HepG2 (cell line): ENCODE results near the gene KCTD19. TPM values are rescaled to one million over a fixed set of nuclear protein-coding genes. Genes with fewer than 3 reads are reported as not detected.
A peak's percentile ranks its signal among the peaks of the same experiment; 100 is the strongest.

Experiments used
- CHD4 ChIP-seq: fragments of 200-600 bp; sonication (generic); IDR thresholded peaks from 2 replicates; pipeline ENCODE4 v1.7.0; 2017; ENCODE audit warnings: mild to moderate bottlenecking, low read length, borderline replicate concordance
- DR1 ChIP-seq: sonication (generic); formaldehyde crosslinking; IDR thresholded peaks from 2 replicates; pipeline ENCODE4 v1.8.0; 2021; ENCODE audit warnings: mild to moderate bottlenecking, missing genetic modification reagents, inconsistent platforms
- FOXA3 ChIP-seq: IDR thresholded peaks from 2 replicates; pipeline ENCODE4 v1.6.1; 2016; ENCODE audit warnings: missing genetic modification reagents, missing compliant biosample characterization
- KDM2A ChIP-seq: sonication (generic); formaldehyde crosslinking; IDR thresholded peaks from 2 replicates; pipeline ENCODE4 v1.4.0; 2020; ENCODE audit warnings: low read depth, missing genetic modification reagents, borderline replicate concordance
- KLF11 ChIP-seq: IDR thresholded peaks from 2 replicates; pipeline ENCODE4 v1.6.1; 2016; ENCODE audit warnings: missing compliant biosample characterization
- KLF12 ChIP-seq: sonication (generic); formaldehyde crosslinking; IDR thresholded peaks from 2 replicates; pipeline ENCODE4 v1.4.0; 2020; ENCODE audit warnings: missing genetic modification reagents, borderline replicate concordance
- MAFK ChIP-seq, 2 experiments: IDR thresholded peaks in 1 of 2; conservative IDR thresholded peaks in 1 of 2; 2 replicates each; pipeline ENCODE4 v1.6.1; 2011; ENCODE audit warnings: improper control_type of control experiment in 2 of 2, low read length in 2 of 2
- MBNL3 ChIP-seq: fragments of 250-450 bp; sonication (Bioruptor Pico); conservative IDR thresholded peaks from 2 replicates; pipeline ENCODE4 v1.8.0; 2022; ENCODE audit warnings: mild to moderate bottlenecking, inconsistent platforms
- MYNN ChIP-seq: sonication (generic); formaldehyde crosslinking; IDR thresholded peaks from 2 replicates; pipeline ENCODE4 v1.4.0; 2020; ENCODE audit warnings: mild to moderate bottlenecking, low read depth, missing genetic modification reagents
- SETDB1 ChIP-seq: sonication (generic); formaldehyde crosslinking; IDR thresholded peaks from 2 replicates; pipeline ENCODE4 v1.5.1; 2020; ENCODE audit warnings: missing genetic modification reagents, mild to moderate bottlenecking, borderline replicate concordance
- SMYD3 ChIP-seq: sonication (generic); formaldehyde crosslinking; IDR thresholded peaks from 2 replicates; pipeline ENCODE4 v1.8.1; 2023; ENCODE audit warnings: mild to moderate bottlenecking, missing genetic modification reagents
- THAP11 ChIP-seq: IDR thresholded peaks from 2 replicates; pipeline ENCODE4 v1.6.1; 2016; ENCODE audit warnings: missing biosample characterization, missing genetic modification reagents
- ZKSCAN8 ChIP-seq: IDR thresholded peaks from 2 replicates; pipeline ENCODE4 v1.6.1; 2016; ENCODE audit warnings: borderline replicate concordance, missing genetic modification reagents, missing compliant biosample characterization
- ZMAT3 ChIP-seq: sonication (generic); formaldehyde crosslinking; conservative IDR thresholded peaks from 2 replicates; pipeline ENCODE4 v1.7.0; 2021; ENCODE audit warnings: missing genetic modification reagents
- ZNF121 ChIP-seq: sonication (generic); formaldehyde crosslinking; IDR thresholded peaks from 2 replicates; pipeline ENCODE4 v1.5.0; 2020; ENCODE audit warnings: mild to moderate bottlenecking, missing genetic modification reagents
- ZNF160 ChIP-seq: sonication (generic); formaldehyde crosslinking; IDR thresholded peaks from 2 replicates; pipeline ENCODE4 v1.8.0; 2022; ENCODE audit warnings: mild to moderate bottlenecking, inconsistent platforms, missing genetic modification reagents
- ZNF251 ChIP-seq: sonication (generic); formaldehyde crosslinking; IDR thresholded peaks from 2 replicates; pipeline ENCODE4 v1.9.0; 2021; ENCODE audit warnings: mild to moderate bottlenecking, missing genetic modification reagents
- ZNF3 ChIP-seq: IDR thresholded peaks from 2 replicates; pipeline ENCODE4 v1.7.0; 2017; ENCODE audit warnings: inconsistent platforms
- ZNF33A ChIP-seq: sonication (generic); formaldehyde crosslinking; IDR thresholded peaks from 2 replicates; pipeline ENCODE4 v1.5.1; 2020; ENCODE audit warnings: missing genetic modification reagents, mild to moderate bottlenecking, moderate library complexity, borderline replicate concordance
- ZNF343 ChIP-seq: sonication (generic); formaldehyde crosslinking; IDR thresholded peaks from 2 replicates; pipeline ENCODE4 v1.4.0; 2020; ENCODE audit warnings: mild to moderate bottlenecking, missing genetic modification reagents
- ZNF577 ChIP-seq: sonication (generic); formaldehyde crosslinking; IDR thresholded peaks from 2 replicates; pipeline ENCODE4 v1.4.0; 2020; ENCODE audit warnings: mild to moderate bottlenecking, low read depth, missing genetic modification reagents, borderline replicate concordance
- ZNF652 ChIP-seq: IDR thresholded peaks from 2 replicates; pipeline ENCODE4 v1.6.1; 2016; ENCODE audit warnings: low read depth, borderline replicate concordance
- ZNF703 ChIP-seq: sonication (generic); formaldehyde crosslinking; IDR thresholded peaks from 2 replicates; pipeline ENCODE4 v1.5.1; 2020; ENCODE audit warnings: missing genetic modification reagents, mild to moderate bottlenecking, moderate library complexity, borderline replicate concordance
- ZNF749 ChIP-seq: sonication (generic); formaldehyde crosslinking; IDR thresholded peaks from 2 replicates; pipeline ENCODE4 v1.8.0; 2022; ENCODE audit warnings: mild to moderate bottlenecking, missing genetic modification reagents, moderate library complexity, borderline replicate concordance
- polyA plus RNA-seq, 8 experiments: library from polyadenylated mRNA; depleted of rRNA in 3 of 8; stranded (reverse) in 7 of 8; unstranded in 1 of 8; fragments of >200 nt; fragmentation: Illumina TruSeq in 4 of 8; extraction: Trizol in 4 of 8; gene quantifications; 2 replicates each; pipeline versions ENCODE4 v1.2.1 to v1.2.3, GENCODE V29; 2011 to 2016; ENCODE audit warnings: low read depth in 4 of 8, missing spikeins in 1 of 8, mixed read lengths in 1 of 8; ENCODE audit not compliant: insufficient read depth in 1 of 8
- total RNA-seq, 5 experiments: library from RNA; depleted of rRNA; stranded (reverse); fragments of >200 nt; fragmentation: Illumina TruSeq; extraction: Trizol; gene quantifications; 2 replicates each; pipeline ENCODE4 v1.2.3, GENCODE V29; 2016; ENCODE audit warnings: low read depth in 1 of 5
- TF ChIP-seq, protein P1 (sequence below): sonication (generic); formaldehyde crosslinking; conservative IDR thresholded peaks from 2 replicates; pipeline ENCODE4 v1.8.0; 2022; ENCODE audit warnings: low read depth, missing genetic modification reagents
- TF ChIP-seq, protein P2 (sequence below): sonication (generic); formaldehyde crosslinking; IDR thresholded peaks from 2 replicates; pipeline ENCODE4 v1.5.0; 2020; ENCODE audit warnings: missing genetic modification reagents
- TF ChIP-seq, protein P3 (sequence below): conservative IDR thresholded peaks from 2 replicates; pipeline ENCODE4 v1.6.1; 2018; ENCODE audit warnings: missing genetic modification reagents

Gene KCTD19
- total and polyA plus RNA-seq, 2 of the 13 experiments (the other 11 are each of a cell fraction or from before 2014, with no cell fraction given), result not detected

DNA sequence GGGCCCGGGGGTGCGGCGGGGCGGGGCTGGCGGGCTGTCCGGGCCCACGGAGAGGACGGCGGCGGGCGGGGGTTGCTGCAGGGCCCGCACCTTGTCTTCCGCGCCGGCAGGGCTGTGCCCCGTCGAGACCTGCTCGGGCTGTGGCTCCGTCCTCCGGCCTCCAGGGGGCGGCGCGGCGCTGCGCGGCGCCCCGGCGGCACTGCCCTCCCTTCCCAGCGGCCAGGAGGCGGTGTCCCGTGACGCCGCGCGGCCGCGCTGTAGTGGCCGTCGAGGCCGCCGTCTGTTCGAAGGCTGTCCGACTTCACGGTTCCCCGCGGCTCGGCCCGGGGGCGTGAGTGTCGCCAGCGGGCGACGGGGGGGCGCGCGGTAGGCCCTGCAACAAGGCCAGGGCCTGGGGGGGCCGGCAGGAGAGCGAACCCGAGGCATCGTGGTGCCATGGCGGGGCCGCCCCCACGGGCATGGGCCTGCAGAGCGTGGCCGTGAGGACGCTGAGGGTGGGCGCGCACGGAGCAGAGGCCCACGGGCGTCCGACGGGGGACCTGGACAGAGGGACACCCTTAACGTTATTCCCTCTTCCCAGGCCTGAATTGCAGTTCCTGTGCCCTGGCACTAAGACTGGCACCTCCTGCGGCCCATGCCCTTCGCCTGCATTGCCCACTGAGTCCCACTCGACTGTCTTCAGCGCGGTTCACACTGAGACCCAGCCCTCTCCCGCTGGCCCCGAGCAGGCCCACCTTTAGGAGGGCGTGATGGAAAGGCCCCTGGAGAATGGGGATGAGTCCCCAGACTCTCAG is 47.0 kb downstream of the KCTD19 start, which contains the start of gene PLEKHG4 (continued):
- TF ChIP-seq ZNF33A (CRISPR knock-in tag) (no peak), DR1 (no peak; the same call in 1 of the 2 replicates), MAFK (conservative IDR thresholded peaks at IDR 0.05 in 1 of 2, IDR thresholded peaks at IDR 0.05 in 1 of 2; ENCODE audit: low read length in 2 of 2) (no peak), MYNN (no peak), ZNF251 (CRISPR knock-in tag) (0 out of 2 replicates have a peak, but pooled peaks have one; percentile 23), KDM2A (CRISPR knock-in tag) (no peak; the same call in 1 of the 2 replicates), ZNF121 (peak; percentile 61; the same call in 1 of the 2 replicates), KLF11 (CRISPR knock-in tag) (no peak; the same call in 1 of the 2 replicates), ZNF160 (CRISPR knock-in tag) (no peak; the same call in 1 of the 2 replicates), ZMAT3 (CRISPR knock-in tag) (peak; percentile 71; the same call in 1 of the 2 replicates), ZNF577 (CRISPR knock-in tag) (0 out of 2 replicates have a peak, but pooled peaks have one; percentile 15), ZKSCAN8 (CRISPR knock-in tag) (no peak), SETDB1 (CRISPR knock-in tag) (0 out of 2 replicates have a peak, but pooled peaks have one; percentile 73), ZNF652 (CRISPR knock-in tag) (no peak), SMYD3 (CRISPR knock-in tag) (no peak), ZNF703 (CRISPR knock-in tag) (no peak), THAP11 (peak; percentile 86), CHD4 (no peak), ZNF343 (peak; percentile 52; the same call in 1 of the 2 replicates), KLF12 (CRISPR knock-in tag) (peak; percentile 48; the same call in 1 of the 2 replicates), FOXA3 (peak; percentile 41; the same call in 1 of the 2 replicates), ZNF3 (CRISPR knock-in tag) (no peak), MBNL3 (no peak), ZNF749 (CRISPR knock-in tag) (no peak; the same call in 1 of the 2 replicates)
- TF ChIP-seq, protein P1, sequence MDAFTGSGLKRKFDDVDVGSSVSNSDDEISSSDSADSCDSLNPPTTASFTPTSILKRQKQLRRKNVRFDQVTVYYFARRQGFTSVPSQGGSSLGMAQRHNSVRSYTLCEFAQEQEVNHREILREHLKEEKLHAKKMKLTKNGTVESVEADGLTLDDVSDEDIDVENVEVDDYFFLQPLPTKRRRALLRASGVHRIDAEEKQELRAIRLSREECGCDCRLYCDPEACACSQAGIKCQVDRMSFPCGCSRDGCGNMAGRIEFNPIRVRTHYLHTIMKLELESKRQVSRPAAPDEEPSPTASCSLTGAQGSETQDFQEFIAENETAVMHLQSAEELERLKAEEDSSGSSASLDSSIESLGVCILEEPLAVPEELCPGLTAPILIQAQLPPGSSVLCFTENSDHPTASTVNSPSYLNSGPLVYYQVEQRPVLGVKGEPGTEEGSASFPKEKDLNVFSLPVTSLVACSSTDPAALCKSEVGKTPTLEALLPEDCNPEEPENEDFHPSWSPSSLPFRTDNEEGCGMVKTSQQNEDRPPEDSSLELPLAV (CRISPR knock-in tag), result peak; percentile 91; the same call in 1 of the 2 replicates
- TF ChIP-seq, protein P2, sequence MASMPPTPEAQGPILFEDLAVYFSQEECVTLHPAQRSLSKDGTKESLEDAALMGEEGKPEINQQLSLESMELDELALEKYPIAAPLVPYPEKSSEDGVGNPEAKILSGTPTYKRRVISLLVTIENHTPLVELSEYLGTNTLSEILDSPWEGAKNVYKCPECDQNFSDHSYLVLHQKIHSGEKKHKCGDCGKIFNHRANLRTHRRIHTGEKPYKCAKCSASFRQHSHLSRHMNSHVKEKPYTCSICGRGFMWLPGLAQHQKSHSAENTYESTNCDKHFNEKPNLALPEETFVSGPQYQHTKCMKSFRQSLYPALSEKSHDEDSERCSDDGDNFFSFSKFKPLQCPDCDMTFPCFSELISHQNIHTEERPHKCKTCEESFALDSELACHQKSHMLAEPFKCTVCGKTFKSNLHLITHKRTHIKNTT, result no peak
- TF ChIP-seq, protein P3, sequence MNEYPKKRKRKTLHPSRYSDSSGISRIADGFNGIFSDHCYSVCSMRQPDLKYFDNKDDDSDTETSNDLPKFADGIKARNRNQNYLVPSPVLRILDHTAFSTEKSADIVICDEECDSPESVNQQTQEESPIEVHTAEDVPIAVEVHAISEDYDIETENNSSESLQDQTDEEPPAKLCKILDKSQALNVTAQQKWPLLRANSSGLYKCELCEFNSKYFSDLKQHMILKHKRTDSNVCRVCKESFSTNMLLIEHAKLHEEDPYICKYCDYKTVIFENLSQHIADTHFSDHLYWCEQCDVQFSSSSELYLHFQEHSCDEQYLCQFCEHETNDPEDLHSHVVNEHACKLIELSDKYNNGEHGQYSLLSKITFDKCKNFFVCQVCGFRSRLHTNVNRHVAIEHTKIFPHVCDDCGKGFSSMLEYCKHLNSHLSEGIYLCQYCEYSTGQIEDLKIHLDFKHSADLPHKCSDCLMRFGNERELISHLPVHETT, result 0 out of 2 replicates have a peak, but pooled peaks have one; percentile 30
